OCI-M1 (cell line): Measurements from ENCODE around the gene ZMIZ1.

Source experiments
- DNase-seq: peaks from one replicate; lab custom pipeline; 2025; lab: John Stamatoyannopoulos, UW

ZMIZ1 gene

DNA sequence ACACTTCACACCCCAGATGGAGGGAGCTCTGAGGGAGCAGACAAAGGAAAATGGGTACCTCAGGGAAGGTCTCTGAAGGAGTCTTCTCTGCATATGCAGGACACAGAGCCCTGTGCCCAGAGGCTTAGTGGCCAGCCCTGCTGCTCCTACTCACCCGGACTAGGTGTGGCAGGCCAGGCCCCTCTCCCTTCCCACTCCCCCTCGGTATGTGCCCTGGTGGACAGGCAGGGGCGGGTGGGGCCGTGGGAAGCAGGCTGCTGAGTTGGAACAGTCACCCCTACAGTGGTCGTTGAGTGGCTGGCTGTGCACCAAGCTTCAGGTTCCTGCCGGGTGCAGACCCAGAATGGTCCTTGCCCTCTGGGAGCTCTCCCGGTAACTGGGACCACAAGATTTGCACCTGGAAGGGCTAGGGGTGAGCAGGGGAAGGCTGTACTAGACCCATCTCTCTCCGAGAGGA is 68.6 kb downstream of the ZMIZ1 start:
- DNase-seq = no peak

DNA sequence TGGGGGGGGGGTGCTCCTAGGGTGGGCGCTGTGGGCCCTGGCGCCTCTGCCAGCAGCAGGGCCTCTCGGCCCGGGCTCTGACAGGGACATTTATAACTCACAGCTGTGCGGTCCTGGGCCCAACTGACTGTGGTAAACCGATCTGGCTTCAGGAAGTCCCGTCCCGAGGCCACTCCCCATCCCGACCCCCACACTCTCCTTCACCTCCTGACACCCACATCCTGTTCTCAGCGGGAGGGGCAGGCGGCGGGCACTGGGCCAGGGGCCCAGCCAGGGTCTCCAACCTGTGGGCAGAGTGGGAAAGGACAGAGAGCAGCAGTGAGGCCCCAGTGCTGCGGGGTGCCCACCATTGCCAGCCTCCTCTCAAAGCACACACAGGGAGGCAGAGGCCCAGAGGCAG is 69.1 kb downstream of the ZMIZ1 start:
- DNase-seq = no peak

GRCh38 chr10:79138449-79139123 is 69.8 kb downstream of the ZMIZ1 start:
- no peak for DNase-seq

DNA sequence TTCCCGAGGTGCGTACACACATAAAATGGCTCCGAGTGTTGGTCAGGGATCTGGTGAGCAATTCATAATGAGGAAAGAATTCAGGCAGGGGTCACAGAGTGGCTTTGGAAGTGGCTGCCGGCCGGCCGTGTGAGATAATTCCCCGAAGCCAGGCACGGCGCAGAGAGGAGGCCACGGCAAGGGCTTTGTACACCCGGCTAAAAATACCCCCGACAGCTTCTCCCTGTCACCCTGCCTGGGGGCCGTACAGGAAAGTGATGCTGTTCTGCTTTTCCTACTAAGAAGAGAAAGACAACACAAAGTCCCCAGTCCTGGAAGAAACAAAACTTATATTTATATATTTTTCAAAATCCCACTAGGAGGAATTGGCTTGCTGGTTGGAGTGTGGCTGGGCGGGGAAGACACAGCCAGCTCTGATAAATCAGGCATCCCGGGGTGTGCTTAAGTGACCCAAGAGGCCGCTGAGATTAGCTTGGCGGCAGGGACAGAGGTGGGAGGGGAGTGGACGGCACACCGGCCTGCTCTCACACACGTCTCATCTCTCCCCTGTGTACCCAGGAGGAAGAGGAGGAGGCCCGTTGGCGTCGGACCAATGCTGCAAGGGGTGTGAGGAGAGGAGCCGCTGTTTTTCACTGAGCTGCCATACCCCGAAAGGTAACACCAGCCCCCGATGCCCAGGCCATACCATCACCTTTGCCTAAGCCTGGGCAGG is 70.5 kb downstream of the ZMIZ1 start:
- DNase-seq = no peak

DNA sequence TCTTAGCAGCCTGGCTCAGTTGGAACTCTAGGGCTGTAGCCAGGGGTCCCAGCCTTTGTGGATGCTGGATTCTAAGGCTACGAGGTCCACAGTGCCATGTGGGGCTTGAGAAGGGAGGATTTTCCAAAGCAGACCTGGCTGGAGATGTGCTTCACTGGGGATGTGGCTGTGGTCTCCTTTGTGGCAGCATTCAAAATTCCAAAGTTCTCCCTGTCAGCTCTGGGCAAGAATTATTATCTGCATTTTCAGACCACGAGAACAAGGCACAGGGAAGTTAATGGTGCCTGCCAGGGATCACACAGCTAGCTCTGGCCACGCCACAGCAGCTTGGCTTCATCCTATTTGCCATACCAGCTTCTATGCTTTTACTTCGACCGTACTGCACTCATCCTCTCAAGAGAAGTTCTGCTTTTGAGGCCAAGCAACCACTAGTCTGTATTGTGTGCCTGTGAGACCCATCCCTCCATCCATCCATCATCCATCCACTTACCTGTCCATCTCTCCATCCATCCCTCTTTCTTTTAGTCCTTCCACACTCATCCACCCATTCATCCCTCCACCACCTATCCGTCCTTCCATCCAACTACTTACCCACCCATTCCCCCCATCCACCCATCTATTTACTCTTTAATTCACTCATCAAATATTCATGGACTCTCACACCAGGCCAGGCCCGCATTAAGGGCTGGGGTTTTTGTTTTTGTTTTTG is 71.5 kb downstream of the ZMIZ1 start:
- no peak for DNase-seq

- DNase-seq = no peak
Measured at GRCh38 chr10:79140855-79141254, 72.1 kb downstream of the ZMIZ1 start.

- no peak for DNase-seq
Measured at GRCh38 chr10:79142064-79142491, 73.3 kb downstream of the ZMIZ1 start.

DNA sequence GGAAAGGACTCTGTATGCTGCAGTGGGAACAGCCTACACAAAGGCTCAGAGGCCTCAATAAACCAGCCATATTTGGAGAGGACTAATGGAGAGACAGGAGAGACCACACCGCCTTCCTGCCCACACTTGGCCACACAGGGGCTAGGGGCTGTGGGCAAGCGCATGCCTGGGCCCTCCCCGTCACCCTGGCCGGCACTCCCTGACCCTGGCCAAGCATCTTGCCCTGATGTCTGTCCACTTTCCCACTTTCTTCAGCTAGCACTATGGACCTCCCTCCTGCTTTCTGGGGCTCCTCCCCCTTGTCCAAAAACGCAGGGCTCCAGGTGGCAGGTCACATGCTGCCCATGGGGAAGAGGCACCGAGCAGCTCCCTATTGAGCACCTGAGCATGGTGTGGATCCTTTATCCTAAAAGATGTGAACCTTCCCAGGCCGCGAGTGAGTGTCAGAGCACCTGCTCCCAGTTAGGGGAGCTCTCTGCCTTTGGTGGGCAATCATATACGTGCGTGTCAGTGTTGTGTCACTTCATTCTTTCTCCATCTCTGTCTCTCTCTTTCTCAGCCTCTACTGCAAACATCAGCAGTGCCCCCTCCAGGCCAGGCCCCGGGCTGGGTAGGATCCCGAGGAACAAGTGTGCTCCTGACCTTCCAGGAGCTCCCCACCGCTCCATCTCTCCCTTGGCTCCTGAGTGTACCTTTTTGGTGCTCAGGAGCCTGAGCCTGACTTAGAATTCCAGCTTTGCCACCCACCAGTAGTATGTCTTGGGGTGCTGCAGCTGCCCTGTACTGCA is 74.0 kb downstream of the ZMIZ1 start:
- DNase-seq = no peak

DNA sequence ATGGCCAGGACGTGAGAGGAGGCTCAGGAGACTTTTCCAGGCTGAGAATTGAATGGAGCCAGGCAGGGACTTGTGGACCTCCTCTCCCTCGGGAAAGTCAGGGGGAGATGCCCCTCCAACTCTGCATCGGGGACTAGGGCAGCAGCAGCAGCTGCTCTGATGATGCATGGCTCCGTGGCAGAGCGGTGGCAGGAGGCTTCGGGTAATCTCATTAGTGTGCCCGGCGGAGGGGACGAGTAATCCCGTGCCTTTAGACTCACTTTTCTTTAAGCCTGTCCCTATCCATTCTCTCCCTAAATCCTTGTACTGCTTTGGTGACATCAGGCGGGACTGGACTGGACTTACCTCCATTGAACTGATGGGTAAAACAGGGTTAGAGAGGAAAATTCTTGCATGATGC is 75.1 kb downstream of the ZMIZ1 start:
- DNase-seq = no peak

- DNase-seq = no peak
Measured at GRCh38 chr10:79144351-79145173, 75.8 kb downstream of the ZMIZ1 start.

DNA sequence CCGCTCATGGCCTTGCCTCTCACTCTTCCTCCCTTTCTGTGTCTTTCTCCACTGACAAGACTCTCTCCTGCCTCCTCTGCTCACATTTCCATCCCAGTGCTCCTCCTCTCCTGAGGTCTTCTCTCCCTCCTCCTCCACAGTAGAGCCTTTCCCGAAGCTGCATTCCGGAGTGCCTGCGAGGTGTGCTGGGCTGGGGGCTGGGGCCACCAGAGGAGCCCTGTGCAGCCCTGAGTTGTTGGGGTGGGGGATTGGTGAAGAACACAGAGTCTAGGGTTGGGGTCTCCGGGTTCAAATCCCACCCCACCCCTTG is 76.4 kb downstream of the ZMIZ1 start:
- DNase-seq = no peak

DNA sequence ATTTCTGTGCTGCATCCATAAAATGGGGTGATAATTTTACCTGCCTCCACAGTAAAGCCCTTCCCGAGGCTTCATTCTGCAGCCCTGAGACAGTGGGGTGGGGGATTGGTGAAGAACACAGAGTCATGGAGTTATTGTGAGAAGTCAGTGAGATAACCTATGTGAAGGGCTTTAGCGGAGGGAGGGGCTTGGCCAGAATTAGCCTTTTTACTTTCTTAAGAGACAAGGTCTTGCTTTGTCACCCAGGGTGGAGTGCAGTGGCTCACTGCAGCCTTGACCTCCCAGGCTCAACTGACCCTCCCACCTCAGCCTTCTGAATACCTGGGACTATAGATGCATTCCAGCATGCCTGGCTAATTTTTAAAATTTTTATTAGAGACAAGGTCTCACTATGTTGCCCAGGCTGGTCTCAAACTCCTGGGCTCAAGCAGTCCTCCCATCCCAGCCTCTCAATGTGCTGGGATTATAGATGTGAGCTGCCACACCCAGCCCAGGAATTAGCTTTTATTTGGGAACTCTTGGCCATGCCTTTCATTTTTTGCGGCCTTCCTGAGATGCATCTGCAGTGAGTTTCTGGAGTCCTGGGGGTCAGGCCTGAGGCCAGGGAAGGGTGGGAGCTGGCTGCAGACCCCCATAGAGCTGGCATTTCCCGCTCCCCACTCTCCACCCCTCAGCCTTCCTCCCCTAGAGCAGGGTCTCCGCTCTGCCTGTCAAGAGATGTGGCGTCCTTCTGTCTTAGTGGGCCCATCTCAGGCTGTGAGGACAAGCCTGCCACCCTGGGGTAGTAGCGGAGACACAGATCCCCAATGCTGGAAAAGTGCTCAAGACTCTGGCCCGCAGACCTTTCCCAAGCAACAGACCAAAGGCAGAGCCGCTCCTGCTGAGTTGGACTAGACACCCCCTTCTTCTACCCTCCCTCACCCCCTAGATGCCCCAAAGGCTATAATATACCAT is 77.0 kb downstream of the ZMIZ1 start:
- DNase-seq = no peak

- DNase-seq = no peak
Measured at GRCh38 chr10:79146611-79147130, 77.9 kb downstream of the ZMIZ1 start.

- DNase-seq = no peak
Measured at GRCh38 chr10:79147306-79147705, 78.5 kb downstream of the ZMIZ1 start.

DNA sequence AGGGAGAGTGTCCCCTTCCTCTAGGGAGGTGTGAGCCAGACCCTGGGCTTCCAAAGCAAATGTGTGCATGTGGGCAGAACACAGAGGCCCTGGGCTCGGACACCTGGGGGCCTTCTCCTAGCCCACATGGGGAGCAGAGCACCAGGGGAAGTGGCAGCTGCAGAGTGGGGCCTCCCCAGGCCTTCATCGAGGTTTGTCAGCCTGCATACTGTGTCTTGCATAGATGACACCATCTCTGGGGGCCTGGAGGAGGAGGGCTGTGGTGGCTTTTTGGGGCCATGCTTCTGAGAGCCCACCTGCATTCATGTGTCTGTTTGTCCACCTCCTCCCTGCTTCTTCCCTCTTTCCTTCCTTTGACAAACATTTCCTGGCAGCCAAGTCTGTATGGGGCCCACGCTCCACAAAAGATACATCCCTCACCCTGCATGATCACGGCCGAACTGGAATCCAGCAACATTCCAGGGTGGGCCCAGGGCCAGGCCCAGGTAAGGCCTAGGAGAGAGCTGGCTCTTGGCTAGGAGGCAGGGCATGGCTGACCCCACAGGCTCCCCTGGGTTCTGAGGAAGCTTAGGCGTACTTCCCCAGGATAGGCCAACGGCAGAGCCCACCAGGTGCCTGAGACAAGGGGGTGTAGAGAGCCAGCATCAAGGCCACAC is 79.2 kb downstream of the ZMIZ1 start:
- no peak for DNase-seq

DNA sequence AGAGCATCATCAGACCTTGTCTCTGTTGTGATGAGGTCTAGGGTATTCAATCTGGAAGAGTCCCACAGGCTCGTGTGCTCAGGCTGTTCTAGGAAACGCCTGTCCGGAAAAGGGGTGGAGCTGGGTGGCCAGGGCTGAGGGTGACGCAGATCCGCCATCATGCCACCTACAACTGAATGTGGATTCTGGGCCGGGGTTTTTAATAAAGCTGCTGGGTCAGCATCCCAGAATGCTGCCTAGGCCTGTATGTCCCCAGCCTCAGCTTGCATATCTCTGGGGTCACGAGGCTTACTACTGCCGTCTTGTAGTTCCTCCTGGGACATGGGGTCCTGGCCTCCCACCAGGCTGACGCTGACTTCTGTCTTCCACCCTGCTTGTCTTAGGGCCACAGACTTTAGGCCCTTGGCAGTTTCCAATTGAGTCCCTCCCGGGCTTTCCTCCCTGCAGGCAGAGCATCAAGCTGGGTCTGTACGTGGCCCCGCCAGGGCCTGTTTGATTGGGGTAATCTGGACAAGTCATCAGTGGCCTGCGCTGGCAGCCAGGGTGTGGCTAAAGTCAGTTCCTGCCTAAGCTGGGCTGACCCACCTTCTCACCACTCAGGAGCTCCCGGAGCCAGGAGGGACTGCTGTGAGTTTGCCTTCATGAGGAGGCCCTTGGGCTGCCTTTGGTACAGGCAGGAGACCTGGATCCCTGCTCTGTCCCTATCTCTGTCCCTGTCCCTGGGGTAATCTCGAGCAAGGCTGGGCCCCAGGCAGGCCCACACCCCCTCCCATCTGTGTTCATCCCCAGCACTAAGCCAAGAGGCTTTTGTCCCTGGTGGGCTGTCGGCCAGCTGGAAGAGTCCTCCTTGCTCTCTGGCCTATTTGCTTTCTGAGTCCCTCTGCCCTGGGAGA is 79.9 kb downstream of the ZMIZ1 start:
- peak; percentile 57 for DNase-seq

GRCh38 chr10:79149345-79149661 is 80.5 kb downstream of the ZMIZ1 start:
- DNase-seq = no peak

- DNase-seq = no peak
Measured at GRCh38 chr10:79149662-79150443, 81.1 kb downstream of the ZMIZ1 start.
